Stimulated activated CD4-positive, alpha-beta T cell treated with anti-CD3 and anti-CD28 coated beads, Interleukin-2, amount 100 ng/mL, for 4 hours (primary cell): ENCODE results near the gene CYB561D1.
A peak's percentile ranks its signal among the peaks of the same experiment; 100 is the strongest.

Source experiments
- DNase-seq: peaks from one replicate; pipeline ENCODE4 v3.0.0-alpha.2; 2020; ENCODE audit warnings: low read depth

The CYB561D1 gene

GRCh38 chr1:109530457-109531087 lies 36.7 kb downstream of the CYB561D1 start:
- no peak for DNase-seq

DNA sequence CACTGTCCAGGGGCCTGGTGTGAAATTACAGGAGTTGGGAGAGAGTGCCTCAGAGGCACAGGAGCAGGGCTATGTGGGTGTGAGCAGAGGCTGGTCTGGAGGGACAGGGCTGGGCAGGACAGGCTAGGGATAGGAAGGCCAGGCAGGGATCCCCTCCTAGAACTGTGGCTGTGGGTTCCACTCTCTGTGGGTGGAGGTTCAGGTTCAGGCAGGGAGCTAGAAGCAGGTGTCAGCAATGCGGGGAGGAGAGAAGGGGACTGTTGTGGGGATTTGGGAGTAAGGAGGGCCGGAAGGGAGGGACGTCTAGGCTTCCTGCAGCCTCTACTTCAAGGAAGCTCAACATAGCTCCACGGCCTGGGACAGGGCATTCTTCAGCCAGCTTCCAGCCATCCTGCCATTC lies 37.5 kb downstream of the CYB561D1 start:
- no peak for DNase-seq

DNA sequence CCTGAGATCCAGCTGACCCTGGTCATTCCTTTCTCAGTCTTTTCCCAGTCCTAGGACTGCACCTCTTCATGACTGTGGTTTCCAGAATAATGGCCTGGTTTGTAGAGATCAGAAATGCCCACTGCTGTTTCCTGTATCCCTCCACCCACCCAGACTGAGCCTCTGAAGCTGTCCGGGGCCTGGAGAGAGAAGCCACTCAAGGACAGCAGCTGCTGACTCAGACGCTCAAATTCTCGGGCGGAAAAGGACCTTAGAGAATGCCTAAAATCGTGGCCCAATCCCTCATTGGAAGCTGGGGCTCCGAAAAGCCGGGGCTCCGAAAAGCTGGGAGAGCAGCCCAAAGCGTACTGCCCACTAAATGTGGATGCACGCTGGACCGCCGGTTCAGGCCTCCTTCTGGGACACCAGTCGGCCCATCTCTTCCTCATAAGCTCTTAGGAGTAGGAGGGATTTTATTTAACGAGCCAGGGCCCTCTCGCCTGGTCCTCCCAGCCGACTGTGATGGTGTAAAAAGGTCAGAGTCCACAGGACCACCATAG lies 38.0 kb downstream of the CYB561D1 start:
- DNase-seq, result no peak

GRCh38 chr1:109532365-109533136 lies 38.7 kb downstream of the CYB561D1 start:
- peak; percentile 83 for DNase-seq

GRCh38 chr1:109534307-109534858 lies 40.5 kb downstream of the CYB561D1 start:
- no peak for DNase-seq

- DNase-seq, result no peak
These were observed 41.6 kb downstream of the CYB561D1 start for GRCh38 chr1:109535481-109535880.

DNA sequence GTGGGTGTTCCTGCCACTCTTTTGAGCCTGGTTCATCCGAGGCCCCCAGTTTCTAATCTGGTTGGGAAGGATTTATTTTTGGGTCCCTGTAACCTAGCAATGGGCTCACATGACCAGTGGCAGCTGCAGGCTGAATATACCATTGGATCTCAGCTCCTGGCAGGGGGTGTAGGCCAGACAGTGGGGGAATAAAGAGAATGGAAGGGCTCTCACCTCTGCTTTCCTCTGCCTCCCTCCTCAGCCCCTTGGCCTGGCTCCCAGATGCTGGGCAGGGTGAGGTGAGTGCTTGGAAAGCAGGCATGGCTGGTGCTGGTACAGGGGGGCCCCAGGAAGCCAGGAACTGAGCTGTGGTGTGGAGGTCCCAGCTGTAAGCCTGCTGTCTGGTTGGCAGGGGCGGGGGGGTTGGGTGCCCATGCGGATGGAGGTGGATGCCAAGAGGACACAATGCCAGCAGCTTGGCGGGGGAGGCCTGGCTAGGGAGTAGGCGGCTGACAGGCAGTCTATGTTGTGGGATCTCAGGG lies 42.1 kb downstream of the CYB561D1 start:
- DNase-seq, result no peak

DNA sequence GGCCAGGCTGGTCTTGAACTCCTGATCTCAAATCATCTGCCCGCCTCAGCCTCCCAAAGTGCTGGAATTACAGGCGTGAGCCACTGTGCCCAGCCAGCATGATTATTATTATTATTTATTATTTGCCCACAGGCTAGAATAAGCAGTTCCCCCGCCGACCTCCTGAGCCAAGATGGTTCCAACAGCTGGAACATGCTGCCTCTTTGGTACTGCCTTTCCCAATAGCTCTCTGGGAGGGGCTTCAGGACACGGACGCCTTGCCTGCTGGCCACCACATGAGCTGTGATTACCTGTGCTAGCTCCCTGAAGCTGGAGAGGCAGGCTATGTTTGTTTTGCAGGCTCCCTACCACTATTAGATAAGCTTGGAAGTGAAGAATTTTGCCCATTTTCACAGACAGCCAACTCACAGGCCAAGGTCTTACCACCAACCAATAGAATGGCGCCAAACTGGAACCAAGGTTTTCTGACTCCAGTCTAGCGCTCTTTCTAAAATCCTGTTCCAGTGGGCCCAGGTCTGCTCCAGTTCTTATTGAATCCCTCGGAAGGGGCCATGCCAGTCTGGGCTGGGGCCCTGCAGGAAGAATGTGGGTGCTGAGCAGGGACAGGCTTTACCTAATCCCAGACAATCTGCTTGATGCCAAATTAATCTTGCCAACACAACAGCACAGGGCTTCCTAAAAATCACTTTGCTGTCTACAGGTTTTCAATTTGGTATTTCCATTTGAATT lies 43.7 kb downstream of the CYB561D1 start:
- no peak for DNase-seq

DNA sequence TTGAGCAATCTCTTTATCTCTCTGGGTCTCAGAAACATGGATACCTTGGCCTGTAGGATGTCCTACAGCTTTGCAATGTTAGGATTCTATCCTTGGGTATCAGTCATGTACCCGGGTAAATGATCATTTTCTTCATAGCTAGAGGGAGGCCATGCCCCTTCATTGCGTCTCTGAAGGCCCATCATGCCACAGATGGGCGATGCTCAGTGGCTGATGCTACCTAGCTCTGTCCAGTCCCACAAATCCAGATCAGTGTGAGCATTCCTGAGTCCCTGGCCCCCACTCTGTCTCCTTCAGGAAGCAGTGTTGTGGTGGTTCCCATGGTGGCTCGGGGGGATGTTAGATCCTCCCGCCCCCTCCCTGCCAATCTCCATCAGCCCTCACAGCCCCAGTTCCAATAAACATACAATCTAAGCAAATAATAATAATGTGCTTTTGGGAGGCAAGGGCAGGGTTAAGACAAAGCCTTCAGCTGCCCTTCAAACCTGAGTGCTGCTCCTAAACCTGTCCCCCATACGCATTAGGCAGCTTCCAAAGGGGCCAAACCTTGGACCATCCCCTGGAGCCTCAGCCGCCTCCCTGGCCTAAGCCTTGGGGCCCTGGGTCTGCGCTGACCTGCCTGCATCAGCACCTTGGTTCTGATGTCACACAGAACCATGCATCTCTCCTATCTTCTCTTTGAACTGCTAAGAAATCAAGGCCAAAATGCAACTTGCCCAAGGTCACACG lies 45.1 kb downstream of the CYB561D1 start:
- no peak for DNase-seq

- DNase-seq, result no peak
These were observed 45.8 kb downstream of the CYB561D1 start, which contains the start of gene GPR61 for GRCh38 chr1:109539676-109540075. Gene GPR61 (plus strand): TSS chr1:109539872. CDS start chr1:109543023, 3,151 bp downstream.

DNA sequence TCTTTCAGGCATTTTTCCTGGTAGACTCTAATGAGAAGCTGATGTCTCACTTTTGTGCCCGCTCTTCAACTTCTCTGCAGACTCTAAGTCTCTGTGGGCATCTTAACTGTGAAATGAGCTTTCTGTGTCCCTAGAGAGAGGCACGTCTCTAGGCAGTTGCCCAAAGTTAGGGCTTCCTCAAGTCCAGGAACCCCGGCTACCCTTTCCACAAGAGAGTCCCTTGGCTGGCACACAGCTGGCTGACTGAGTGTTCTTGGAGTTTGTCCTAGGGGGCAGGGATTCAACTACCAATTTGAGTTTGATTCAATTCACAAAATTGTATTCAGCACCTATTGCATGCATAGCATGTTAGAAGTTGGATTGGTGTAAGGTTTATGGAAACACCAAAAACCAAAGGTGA lies 47.2 kb downstream of the CYB561D1 start:
- DNase-seq, result no peak

GRCh38 chr1:109542657-109543056 lies 48.8 kb downstream of the CYB561D1 start:
- no peak for DNase-seq

DNA sequence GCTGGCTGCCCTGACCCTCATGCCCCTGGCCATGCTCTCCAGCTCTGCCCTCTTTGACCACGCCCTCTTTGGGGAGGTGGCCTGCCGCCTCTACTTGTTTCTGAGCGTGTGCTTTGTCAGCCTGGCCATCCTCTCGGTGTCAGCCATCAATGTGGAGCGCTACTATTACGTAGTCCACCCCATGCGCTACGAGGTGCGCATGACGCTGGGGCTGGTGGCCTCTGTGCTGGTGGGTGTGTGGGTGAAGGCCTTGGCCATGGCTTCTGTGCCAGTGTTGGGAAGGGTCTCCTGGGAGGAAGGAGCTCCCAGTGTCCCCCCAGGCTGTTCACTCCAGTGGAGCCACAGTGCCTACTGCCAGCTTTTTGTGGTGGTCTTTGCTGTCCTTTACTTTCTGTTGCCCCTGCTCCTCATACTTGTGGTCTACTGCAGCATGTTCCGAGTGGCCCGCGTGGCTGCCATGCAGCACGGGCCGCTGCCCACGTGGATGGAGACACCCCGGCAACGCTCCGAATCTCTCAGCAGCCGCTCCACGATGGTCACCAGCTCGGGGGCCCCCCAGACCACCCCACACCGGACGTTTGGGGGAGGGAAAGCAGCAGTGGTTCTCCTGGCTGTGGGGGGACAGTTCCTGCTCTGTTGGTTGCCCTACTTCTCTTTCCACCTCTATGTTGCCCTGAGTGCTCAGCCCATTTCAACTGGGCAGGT lies 49.5 kb downstream of the CYB561D1 start:
- DNase-seq, result no peak

GRCh38 chr1:109543988-109544735 lies 50.3 kb downstream of the CYB561D1 start:
- no peak for DNase-seq

- peak; percentile 87 for DNase-seq
These were observed 52.6 kb downstream of the CYB561D1 start for GRCh38 chr1:109546311-109547109.

- DNase-seq, result no peak
These were observed 53.8 kb downstream of the CYB561D1 start for GRCh38 chr1:109547463-109548320.

DNA sequence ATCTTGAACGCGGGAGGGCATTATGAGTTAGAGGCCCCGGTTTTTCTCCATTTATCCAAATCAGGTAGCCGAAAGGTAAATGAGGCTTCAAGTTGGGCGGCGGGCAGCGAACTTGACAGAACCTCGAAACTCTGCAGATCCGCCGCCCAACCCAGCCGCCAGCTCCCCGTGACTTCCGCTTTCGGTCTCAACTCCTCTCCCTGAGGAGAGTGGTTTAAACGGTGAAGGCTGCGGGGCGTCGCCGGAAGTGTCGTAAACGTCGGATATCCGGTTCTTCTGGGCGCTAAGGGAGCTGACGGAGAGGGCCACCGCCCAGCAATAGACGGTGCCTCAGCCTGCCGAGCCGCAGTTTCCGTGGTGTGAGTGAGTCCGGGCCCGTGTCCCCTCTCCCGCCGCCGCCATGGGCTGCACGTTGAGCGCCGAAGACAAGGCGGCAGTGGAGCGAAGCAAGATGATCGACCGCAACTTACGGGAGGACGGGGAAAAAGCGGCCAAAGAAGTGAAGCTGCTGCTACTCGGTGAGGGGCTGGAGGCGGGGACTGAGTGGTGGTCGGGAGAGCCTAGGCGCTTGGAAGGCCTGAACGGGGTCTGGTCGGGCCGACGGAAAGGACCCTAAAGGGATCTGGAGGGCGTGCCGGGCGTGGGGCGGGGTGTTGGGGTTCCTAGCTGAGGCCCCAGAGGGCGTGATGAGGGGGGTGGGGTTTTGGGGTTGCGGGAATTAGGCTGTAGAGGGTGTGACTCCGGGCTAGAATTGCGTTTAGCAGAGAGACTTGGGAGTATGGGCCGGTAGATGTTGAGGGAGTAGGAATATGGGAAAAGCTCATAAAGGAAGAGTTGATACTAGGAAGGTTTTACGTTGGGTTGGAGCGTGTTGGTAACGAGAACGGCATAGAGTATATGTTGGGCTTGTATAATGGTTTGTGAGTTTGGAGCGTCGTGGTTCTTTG lies 54.7 kb downstream of the CYB561D1 start, which contains the start of gene GNAI3:
GNAI3 (plus strand) TSS at position 295 of the 947 bp plus-strand sequence; CDS start at position 401, 106 bp downstream.
- DNase-seq, result peak; percentile 92
